ENCODE results near the gene HSPB8. TPM values are rescaled to one million over a fixed set of nuclear protein-coding genes. Genes with fewer than 3 reads are reported as not detected.

HSPB8 gene
- total RNA-seq, 1 donor from 2014 or later, result 94.5 TPM

DNA sequence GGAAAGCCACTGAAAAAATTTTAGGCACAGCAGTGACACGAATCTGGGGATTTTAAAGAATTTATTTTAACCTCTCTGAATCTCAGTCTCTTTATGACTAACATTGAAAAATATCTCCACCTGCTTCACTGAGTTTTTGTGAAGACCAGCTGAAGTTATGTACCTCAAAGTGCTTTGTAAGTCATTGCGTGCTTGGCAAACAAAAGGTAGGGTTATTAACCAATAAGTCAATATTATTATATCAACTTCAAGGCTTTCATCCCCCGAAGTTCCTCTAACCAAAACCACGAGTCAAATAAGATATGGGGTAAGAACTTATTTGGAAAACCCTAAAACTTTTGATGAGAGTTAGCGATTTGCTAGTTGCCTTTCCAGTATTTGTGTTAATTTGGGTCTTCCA is 62.3 kb downstream of the HSPB8 start:
- H3K9me3 ChIP-seq (ENCODE audit: control insufficient read depth in 3 of 3, low read length in 3 of 3), result no peaks in the 10 kb centered on the region
- no peak overlapping the region for H3K27ac ChIP-seq (ENCODE audit: low read depth, low read length)
- peaks cover 0 to 4% (median 1%) of the 10 kb centered on the region in 3 donors for H3K4me1 ChIP-seq (ENCODE audit: control insufficient read depth in 3 of 3, insufficient read depth in 3 of 3, low read length in 3 of 3)
- H3K9ac ChIP-seq (ENCODE audit: low read depth in 1 of 3, low read length in 3 of 3), result no peak overlapping the region
- H3K4me3 ChIP-seq (ENCODE audit: low read length in 3 of 3), result no peak overlapping the region
- H3K36me3 ChIP-seq (ENCODE audit: control insufficient read depth in 3 of 3, insufficient read depth in 3 of 3, low read length in 3 of 3), result no peaks in the 10 kb centered on the region
- H3K27me3 ChIP-seq (ENCODE audit: control insufficient read depth in 3 of 3, insufficient read depth in 3 of 3, low read length in 3 of 3), result no peaks in the 10 kb centered on the region

DNA sequence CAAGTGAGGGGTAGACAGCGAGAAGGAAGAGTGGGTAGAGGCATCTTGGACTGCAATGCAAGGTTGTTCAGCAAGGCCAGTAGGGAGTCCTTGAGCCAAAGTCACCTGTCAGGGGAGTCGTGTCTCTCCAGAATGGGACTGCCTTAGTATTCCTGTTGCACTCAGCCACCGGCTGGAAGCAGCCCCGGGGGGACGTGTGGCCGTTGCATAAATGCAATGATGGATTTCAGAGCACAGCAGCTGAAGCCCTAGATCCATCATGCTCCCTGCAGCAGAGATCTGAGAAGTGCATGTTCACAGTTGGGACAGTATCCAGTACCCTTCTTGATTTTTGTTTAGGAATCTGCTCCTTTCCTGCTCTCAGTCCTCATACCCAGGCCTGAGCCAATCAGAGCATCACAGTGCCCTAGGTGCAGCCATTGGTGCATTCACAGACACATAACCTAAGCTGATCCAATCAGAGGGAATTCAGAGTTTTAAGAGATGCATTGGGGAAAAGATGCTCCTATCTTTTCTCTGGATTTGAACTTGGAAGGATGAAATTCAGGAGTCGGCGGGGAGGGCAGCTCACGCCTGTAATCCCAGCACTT is 62.9 kb downstream of the HSPB8 start:
- Histone ChIP-seq H3K9ac (ENCODE audit: low read depth in 1 of 3, low read length in 3 of 3) (no peak overlapping the region), H3K4me1 (ENCODE audit: control insufficient read depth in 3 of 3, insufficient read depth in 3 of 3, low read length in 3 of 3) (peaks cover 5 to 8% (median 7%) of the 10 kb centered on the region in 3 donors), H3K9me3 (ENCODE audit: control insufficient read depth in 3 of 3, low read length in 3 of 3) (no peaks in the 10 kb centered on the region)

More for the DNA sequence above, 62.9 kb downstream of the HSPB8 start:
- Histone ChIP-seq H3K27ac (ENCODE audit: low read depth, low read length) (no peak overlapping the region), H3K27me3 (ENCODE audit: control insufficient read depth in 3 of 3, insufficient read depth in 3 of 3, low read length in 3 of 3) (no peaks in the 10 kb centered on the region), H3K36me3 (ENCODE audit: control insufficient read depth in 3 of 3, insufficient read depth in 3 of 3, low read length in 3 of 3) (no peaks in the 10 kb centered on the region), H3K4me3 (ENCODE audit: low read length in 3 of 3) (no peak overlapping the region)

Other genes with a start within 250 kb of the HSPB8 start
- gene SRRM4, start 197.4 kb upstream of the HSPB8 start, total RNA-seq, result under 0.01 TPM
- not detected for gene CCDC60, start 155.8 kb downstream of the HSPB8 start, total RNA-seq

Measured in skeletal muscle tissue (tissue), 4 donors.